Measurements from ENCODE around the gene P2RY6.
"Not testable (repeated sequence)": the region's sequence is repeated elsewhere in the genome, so short reads cannot be mapped to it uniquely, and the experiment has no call there.

P2RY6 gene

DNA sequence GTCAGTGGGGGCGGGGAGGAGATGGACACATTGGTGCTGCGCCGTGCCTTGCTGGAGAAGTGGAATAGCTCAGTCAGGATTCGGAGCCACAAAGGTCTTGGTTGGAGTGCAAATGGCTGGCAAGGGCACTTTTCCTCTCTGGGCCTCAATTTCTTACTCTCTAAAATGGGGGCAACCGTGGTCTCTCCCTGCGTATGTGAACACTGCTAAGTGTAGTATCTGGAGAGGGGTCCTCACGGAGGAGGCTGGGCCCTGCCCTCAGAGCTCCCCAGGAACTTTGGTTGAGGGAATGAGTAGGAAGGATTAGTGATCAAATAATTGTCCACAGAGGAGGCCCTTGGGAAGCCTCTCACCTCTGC, 521 bp downstream of the P2RY6 start:
- H3K4me3 Mint-ChIP-seq = no peak overlapping the region
- H3K9me3 Mint-ChIP-seq = no peaks in the 10 kb centered on the region
- H3K27ac Mint-ChIP-seq = no peak overlapping the region
- no peak for DNase-seq (ENCODE audit: low spot score)
- H3K4me1 Mint-ChIP-seq (ENCODE audit: low read depth) = no peaks in the 10 kb centered on the region
- no peaks in the 10 kb centered on the region for H3K36me3 Mint-ChIP-seq (ENCODE audit: low read depth)
- peaks cover 19% of the 10 kb centered on the region for H3K27me3 Mint-ChIP-seq (ENCODE audit: low read depth)

DNA sequence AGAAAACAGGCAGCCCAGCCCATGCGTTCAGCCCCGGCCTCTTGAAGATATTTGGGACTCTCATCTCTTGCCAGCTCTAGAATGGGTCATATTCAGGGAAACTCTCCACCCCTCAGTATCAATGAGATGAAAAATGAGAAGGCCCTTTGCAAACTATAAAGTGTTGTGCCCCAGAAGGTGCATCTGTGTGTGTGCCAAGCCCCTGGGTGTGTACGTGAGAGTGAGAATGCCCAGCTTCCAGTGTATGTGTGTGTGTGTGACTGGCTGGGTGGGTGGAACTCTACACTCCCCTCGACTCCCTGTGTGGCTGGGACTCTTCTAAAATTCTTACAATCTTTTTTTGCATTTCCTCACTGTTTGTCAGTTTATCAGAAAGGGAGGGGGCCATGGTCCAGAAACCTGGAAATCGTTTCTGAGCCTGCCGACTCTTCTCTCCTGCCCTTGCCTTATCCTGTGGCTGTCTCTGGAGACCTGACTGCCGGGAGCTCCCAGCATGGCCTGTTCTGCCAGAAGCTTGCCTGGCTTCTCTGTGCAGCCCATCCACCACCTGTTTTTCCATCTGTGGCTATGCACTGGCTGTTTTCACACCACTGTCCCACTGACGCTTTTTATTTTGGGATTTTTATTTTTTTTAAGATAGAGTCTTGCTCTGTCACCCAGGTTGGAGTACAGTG, 1.2 kb downstream of the P2RY6 start:
- H3K27ac Mint-ChIP-seq = no peak overlapping the region
- H3K36me3 Mint-ChIP-seq (ENCODE audit: low read depth) = no peaks in the 10 kb centered on the region
- H3K9me3 Mint-ChIP-seq = no peaks in the 10 kb centered on the region
- DNase-seq (ENCODE audit: low spot score) = no peak
- H3K27me3 Mint-ChIP-seq (ENCODE audit: low read depth) = peaks cover 19% of the 10 kb centered on the region
- no peak overlapping the region for H3K4me3 Mint-ChIP-seq
- H3K4me1 Mint-ChIP-seq (ENCODE audit: low read depth) = no peaks in the 10 kb centered on the region

DNA sequence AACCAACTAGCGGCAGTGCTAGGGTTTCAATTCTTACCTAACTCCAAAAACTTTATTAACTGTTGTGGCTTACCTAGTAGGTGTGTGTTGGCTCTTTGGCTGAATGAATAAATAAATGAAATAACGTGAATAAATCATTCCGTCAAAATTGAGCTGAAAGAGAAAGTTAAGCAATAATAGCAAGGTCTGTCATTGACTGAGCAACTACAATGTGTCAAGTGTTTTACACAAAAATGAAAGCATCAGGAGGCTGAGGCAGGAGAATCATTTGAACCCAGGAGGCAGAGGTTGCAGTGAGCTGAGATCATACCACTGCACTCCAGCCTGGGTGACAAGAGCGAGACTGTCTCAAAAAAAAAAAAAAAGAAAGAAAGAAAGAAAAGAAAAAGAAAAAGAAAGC, 2.1 kb downstream of the P2RY6 start:
- not testable (repeated sequence) for H3K36me3 Mint-ChIP-seq (ENCODE audit: low read depth); H3K4me1 Mint-ChIP-seq (ENCODE audit: low read depth); H3K4me3 Mint-ChIP-seq; H3K27ac Mint-ChIP-seq; H3K9me3 Mint-ChIP-seq; DNase-seq (ENCODE audit: low spot score)
- peaks cover 24% of the 10 kb centered on the region for H3K27me3 Mint-ChIP-seq (ENCODE audit: low read depth)

DNA sequence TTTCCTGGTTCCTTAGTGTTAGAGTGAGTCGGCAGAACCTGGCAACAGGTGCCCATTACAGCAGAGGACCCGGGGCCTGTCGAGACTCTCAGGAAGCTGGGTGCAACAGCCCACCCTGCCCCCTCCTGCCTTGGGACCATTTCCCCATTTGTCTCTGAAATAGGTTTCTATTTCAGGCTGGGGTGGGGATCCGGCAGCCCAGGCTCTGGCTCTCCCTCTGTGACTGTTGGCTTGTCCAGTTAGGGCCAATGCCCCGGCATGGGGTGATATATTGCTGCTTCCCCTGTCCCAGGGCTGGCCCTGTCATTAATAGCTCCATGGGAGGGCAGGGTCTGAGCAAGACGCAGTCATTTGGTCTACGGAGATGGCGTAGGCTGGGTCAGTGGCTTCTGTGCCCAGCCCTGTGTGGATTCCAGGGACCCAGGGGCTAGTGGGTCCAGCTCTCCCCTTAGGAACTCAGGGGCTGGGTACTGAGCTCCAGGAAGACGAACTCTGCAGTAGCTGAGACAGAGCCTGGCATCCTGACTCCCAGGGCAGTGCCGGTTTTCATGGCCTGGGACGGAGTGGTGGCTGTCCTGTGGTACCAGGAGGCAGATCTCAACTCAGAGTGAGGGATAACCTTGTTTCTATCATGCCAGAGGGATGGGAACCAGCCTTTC, 2.7 kb downstream of the P2RY6 start:
- H3K4me3 Mint-ChIP-seq = no peak overlapping the region
- no peaks in the 10 kb centered on the region for H3K36me3 Mint-ChIP-seq (ENCODE audit: low read depth)
- DNase-seq (ENCODE audit: low spot score) = no peak
- H3K27me3 Mint-ChIP-seq (ENCODE audit: low read depth) = peaks cover 29% of the 10 kb centered on the region
- no peaks in the 10 kb centered on the region for H3K4me1 Mint-ChIP-seq (ENCODE audit: low read depth)
- H3K9me3 Mint-ChIP-seq = no peaks in the 10 kb centered on the region
- H3K27ac Mint-ChIP-seq = no peak overlapping the region

DNA sequence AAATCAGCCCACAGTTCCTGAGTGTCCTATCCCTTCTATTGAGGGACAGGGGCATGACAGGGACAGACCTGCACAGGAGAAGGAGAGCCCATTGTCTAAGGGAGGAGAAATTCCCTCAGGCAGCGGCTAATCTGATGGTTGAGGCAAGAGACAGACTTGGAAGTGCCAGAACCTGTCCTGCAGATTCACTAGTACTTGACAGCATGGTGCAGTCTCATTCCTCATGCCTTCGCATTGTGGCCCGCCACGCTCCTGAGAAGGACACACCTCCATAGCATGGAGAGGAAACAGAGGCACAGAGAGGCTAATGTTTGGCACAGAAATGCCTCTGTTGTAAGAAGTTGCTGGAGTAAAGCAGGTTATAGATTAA, 3.2 kb downstream of the P2RY6 start:
- Mint-ChIP-seq H3K4me1 (ENCODE audit: low read depth) (no peaks in the 10 kb centered on the region), H3K36me3 (ENCODE audit: low read depth) (no peaks in the 10 kb centered on the region), H3K27ac (no peak overlapping the region), H3K27me3 (ENCODE audit: low read depth) (peaks cover 30% of the 10 kb centered on the region), H3K9me3 (no peaks in the 10 kb centered on the region), H3K4me3 (no peak overlapping the region)
- no peak for DNase-seq (ENCODE audit: low spot score)

DNA sequence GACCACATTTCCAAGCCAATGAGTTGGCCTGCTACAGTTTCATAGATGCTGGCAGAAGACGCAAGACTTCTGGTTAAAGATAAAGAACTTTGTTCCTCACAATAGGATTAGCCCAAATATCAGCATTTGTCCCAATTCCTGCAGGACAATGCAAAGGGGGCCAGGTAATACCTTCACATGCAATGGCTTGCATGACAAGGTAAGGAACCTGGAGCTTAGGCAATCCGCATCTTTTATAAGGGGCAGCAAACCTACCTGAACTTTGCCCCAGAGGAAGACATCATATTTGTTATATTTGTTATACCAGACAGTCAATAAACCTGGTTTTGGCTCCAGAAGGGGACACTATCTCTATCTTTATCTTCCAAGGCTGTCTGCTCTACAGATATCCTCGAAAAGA, 5.3 kb downstream of the P2RY6 start:
- H3K36me3 Mint-ChIP-seq (ENCODE audit: low read depth) = no peaks in the 10 kb centered on the region
- H3K27me3 Mint-ChIP-seq (ENCODE audit: low read depth) = peaks cover 30% of the 10 kb centered on the region
- H3K4me3 Mint-ChIP-seq = no peak overlapping the region
- no peak for DNase-seq (ENCODE audit: low spot score)
- no peaks in the 10 kb centered on the region for H3K9me3 Mint-ChIP-seq
- H3K4me1 Mint-ChIP-seq (ENCODE audit: low read depth) = peaks cover 6% of the 10 kb centered on the region
- H3K27ac Mint-ChIP-seq = no peak overlapping the region

DNA sequence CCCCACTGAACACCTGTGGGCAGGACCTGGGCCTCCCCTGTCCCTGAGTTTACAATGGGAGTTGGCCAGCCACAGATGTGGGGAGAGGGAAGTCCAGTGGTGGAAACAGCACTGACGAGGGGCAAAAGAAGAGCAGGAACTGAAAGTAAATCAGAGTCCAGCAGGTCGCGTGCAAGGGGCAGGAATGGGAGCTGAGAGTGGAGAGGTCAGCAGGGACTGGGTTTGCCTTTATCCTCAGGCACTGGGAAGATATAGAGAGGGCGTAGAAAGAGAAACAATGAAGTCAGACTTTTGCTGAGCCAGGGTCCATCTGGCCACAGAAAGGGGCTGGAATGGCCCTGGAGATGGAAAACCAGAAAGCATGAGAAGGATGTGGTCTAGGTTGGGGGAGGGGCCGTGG, 8.5 kb downstream of the P2RY6 start:
- Mint-ChIP-seq H3K4me1 (ENCODE audit: low read depth) (peaks cover 6% of the 10 kb centered on the region), H3K9me3 (no peaks in the 10 kb centered on the region), H3K4me3 (no peak overlapping the region), H3K27me3 (ENCODE audit: low read depth) (peaks cover 29% of the 10 kb centered on the region), H3K36me3 (ENCODE audit: low read depth) (no peaks in the 10 kb centered on the region), H3K27ac (no peak overlapping the region)
- no peak for DNase-seq (ENCODE audit: low spot score)

DNA sequence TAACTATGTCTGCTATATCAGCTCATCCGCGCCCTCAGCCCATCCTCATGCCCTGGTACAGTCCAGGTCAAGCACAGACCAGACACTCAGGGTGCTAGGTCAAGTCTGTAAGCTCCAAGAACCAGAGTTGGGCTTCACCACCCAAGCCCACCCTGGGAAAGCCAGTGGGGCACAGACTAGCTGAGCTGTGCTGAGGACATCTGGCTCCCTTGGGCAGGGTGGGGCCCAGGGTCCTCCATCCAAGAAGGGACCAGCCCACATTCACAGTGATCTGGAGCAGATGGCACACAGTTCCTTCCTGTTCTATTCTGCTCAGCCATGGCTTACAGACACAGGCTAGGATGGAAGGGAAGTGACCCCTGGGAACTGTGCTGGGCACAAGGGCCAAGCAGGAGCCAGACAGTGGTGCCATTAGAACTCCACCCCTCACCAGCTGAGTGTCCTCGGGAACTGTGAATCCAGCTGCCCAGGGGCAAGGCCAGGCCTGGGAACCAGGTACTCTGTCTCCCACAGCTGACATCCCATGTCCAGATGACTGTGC, 9.1 kb downstream of the P2RY6 start:
- H3K36me3 Mint-ChIP-seq (ENCODE audit: low read depth) = no peaks in the 10 kb centered on the region
- H3K4me3 Mint-ChIP-seq = no peak overlapping the region
- no peaks in the 10 kb centered on the region for H3K9me3 Mint-ChIP-seq
- peaks cover 28% of the 10 kb centered on the region for H3K27me3 Mint-ChIP-seq (ENCODE audit: low read depth)
- no peak overlapping the region for H3K27ac Mint-ChIP-seq
- no peak for DNase-seq (ENCODE audit: low spot score)
- peaks cover 6% of the 10 kb centered on the region for H3K4me1 Mint-ChIP-seq (ENCODE audit: low read depth)

DNA sequence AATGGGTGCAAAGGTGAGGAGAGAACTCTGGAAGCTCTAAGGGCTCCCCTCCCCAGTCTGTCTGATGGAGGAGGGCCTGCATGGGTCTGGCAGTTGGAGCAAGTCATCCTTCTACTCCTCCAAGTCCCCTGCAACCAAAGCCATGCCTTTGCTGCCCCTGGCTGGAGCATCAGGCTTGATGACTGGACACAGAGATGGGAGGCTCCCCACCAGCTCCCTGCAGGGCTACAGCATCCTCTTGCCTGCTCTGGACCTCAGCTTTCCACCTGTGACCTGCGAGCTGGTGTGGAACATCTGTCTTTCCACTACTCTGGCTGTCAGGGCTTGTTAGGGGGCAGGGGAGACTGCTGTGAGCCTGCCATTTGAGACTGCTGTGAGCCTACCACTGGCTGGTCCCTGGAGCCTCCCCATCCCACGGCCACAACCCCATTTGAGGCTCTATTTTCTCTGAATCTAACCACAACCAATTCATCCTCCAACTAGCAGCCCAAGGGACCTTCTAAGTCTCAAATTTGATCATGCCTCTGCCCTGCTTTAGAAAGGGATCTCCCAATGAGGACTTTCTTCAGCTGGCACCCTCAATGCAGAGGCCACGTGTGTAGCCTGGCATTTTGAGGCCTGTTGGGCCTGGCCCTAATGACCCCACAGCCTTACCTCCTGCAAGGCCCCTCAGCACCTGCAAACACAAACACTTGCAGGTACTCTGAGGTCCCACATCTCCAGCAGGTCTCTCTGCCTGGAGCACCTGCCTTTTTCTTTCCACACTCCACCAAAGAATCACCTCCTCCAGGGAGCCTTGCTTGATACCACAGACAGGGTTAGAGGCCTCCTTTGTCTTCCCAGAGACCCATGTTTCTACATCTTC, 9.9 kb downstream of the P2RY6 start:
- Mint-ChIP-seq H3K9me3 (no peaks in the 10 kb centered on the region), H3K4me3 (no peak overlapping the region), H3K27me3 (ENCODE audit: low read depth) (peaks cover 22% of the 10 kb centered on the region), H3K36me3 (ENCODE audit: low read depth) (no peaks in the 10 kb centered on the region), H3K4me1 (ENCODE audit: low read depth) (peaks cover 6% of the 10 kb centered on the region), H3K27ac (no peak overlapping the region)
- no peak for DNase-seq (ENCODE audit: low spot score)

DNA sequence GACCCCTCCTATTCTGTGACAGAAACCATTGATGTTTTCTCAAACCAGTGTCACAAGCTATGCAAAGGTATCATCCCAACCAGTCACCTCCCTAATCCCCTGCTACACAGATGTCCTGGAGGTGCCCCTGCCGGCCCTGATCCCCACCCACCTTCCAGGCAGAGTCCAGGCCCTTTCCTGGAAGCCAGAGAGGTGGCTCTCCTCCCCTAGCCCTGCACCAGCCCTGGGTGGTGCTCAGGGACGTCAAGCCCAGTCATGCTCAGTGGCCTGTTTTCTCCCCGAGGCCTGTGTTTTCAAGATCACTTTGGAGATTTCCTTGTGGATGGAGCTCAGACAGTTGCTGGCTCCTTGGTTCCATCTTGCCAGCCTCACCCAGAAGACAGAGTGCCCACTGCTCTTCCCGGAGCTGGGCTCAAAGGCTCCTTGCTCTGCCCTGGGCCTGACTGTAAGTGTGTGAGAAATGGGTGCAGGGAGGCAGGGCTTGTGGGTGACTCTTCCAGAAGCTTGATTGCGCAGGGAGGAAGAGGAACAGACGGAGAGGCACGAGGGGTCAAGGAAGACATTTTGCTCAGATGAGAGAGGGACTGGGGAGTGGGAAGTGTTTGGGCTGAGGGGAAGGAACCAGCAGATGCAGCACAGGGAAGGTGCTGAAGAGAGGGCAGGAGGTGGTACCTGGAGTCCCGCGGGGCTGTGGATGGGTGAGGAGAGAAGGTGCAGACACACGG, 11.3 kb downstream of the P2RY6 start:
- Mint-ChIP-seq H3K27me3 (ENCODE audit: low read depth) (peaks cover 22% of the 10 kb centered on the region), H3K36me3 (ENCODE audit: low read depth) (no peaks in the 10 kb centered on the region), H3K4me1 (ENCODE audit: low read depth) (peaks cover 12% of the 10 kb centered on the region), H3K27ac (peak overlapping the region; percentile 2), H3K9me3 (no peaks in the 10 kb centered on the region), H3K4me3 (no peak overlapping the region)
- DNase-seq (ENCODE audit: low spot score) = no peak

DNA sequence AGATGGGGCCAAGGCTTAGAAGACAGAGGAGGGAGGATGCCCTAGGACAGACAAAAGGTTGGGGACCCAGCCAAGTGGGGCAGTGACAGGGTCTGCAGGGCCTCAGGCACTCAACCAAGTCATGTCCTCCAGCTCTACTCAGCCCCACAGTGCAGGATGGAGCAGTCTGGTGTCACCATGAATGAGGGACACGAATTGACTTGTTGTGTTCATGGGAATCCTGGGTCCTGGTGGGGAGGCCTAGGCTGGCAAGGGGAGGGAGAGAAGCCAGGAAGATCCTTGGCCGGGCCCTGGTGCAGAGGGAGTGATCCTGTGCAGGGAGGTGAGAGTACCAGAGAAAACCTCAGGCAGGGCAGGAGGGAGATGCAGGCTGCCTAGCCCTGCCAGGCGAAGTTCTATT, 12.0 kb downstream of the P2RY6 start:
- Mint-ChIP-seq H3K27me3 (ENCODE audit: low read depth) (peaks cover 19% of the 10 kb centered on the region), H3K36me3 (ENCODE audit: low read depth) (no peaks in the 10 kb centered on the region), H3K27ac (no peak overlapping the region), H3K4me3 (no peak overlapping the region), H3K4me1 (ENCODE audit: low read depth) (peaks cover 17% of the 10 kb centered on the region), H3K9me3 (no peaks in the 10 kb centered on the region)
- DNase-seq (ENCODE audit: low spot score) = no peak

DNA sequence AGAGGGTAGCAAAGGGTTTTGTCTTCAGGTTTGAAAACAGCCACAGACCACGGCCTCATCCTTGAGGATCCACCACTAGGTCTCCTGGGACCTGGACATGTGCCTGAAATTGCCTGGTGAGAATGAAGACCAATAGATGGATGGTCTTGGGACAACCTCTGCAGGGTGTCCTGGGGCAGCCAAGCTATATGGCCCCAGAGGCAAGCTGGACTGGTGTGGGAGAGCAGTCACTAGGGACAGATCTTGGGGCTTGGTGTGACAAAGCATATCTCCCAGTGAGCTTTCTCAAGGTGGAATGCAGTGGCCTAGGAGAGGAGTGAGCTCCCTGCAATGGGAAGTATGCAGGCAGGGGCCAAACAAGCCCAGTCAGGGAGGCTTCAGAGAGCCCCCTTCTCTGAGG, 13.6 kb downstream of the P2RY6 start:
- H3K9me3 Mint-ChIP-seq = no peaks in the 10 kb centered on the region
- no peak overlapping the region for H3K27ac Mint-ChIP-seq
- no peaks in the 10 kb centered on the region for H3K36me3 Mint-ChIP-seq (ENCODE audit: low read depth)
- no peak overlapping the region for H3K4me3 Mint-ChIP-seq
- H3K4me1 Mint-ChIP-seq (ENCODE audit: low read depth) = peaks cover 18% of the 10 kb centered on the region
- H3K27me3 Mint-ChIP-seq (ENCODE audit: low read depth) = peaks cover 12% of the 10 kb centered on the region
- no peak for DNase-seq (ENCODE audit: low spot score)

DNA sequence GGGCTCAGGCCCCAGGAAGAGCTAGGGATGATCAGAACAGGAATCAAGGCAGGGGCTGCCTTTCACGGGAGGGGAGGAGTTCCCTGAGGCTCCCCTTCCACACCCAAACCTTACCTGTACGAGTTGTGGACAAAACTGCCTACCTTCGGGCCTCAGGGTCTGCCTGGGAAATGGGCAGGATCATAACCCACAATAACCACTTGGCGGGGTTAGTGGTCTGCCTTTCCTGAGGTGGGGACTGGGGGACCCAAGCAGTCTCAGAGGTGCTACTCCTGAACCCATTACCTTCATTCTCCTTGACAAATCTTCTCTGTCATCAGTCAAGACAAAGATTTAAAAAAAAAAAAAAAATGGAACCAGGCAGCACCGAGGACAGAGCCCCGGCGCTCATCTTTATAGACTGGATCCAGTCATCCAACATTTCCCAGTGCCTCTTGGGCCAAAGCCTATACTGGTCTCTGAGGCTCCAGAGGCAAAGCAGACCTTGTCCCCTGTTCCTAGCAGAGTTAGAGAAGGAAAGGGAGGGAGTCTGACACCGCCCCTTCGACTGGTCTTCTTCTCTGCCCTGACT, 14.2 kb downstream of the P2RY6 start:
- no peak overlapping the region for H3K27ac Mint-ChIP-seq
- H3K27me3 Mint-ChIP-seq (ENCODE audit: low read depth) = peaks cover 14% of the 10 kb centered on the region
- peaks cover 18% of the 10 kb centered on the region for H3K4me1 Mint-ChIP-seq (ENCODE audit: low read depth)
- DNase-seq (ENCODE audit: low spot score) = no peak
- no peak overlapping the region for H3K4me3 Mint-ChIP-seq
- no peaks in the 10 kb centered on the region for H3K36me3 Mint-ChIP-seq (ENCODE audit: low read depth)
- no peaks in the 10 kb centered on the region for H3K9me3 Mint-ChIP-seq
